VCaP (cell line): ENCODE measurements around the gene U2AF1L4.

Source experiments
- H3K27ac ChIP-seq: fragments of 450-650 bp; 2 replicates; pipeline ENCODE4 v1.5.1; 2017
- TF ChIP-seq, protein P1 (sequence below): fragments of 450-650 bp; conservative IDR thresholded peaks from 2 replicates; pipeline ENCODE4 v1.5.1; 2017; ENCODE audit warnings: mild to moderate bottlenecking, moderate library complexity

Gene U2AF1L4

GRCh38 chr19:35713904-35714495, 31.2 kb downstream of the U2AF1L4 start:
- TF ChIP-seq, protein P1, sequence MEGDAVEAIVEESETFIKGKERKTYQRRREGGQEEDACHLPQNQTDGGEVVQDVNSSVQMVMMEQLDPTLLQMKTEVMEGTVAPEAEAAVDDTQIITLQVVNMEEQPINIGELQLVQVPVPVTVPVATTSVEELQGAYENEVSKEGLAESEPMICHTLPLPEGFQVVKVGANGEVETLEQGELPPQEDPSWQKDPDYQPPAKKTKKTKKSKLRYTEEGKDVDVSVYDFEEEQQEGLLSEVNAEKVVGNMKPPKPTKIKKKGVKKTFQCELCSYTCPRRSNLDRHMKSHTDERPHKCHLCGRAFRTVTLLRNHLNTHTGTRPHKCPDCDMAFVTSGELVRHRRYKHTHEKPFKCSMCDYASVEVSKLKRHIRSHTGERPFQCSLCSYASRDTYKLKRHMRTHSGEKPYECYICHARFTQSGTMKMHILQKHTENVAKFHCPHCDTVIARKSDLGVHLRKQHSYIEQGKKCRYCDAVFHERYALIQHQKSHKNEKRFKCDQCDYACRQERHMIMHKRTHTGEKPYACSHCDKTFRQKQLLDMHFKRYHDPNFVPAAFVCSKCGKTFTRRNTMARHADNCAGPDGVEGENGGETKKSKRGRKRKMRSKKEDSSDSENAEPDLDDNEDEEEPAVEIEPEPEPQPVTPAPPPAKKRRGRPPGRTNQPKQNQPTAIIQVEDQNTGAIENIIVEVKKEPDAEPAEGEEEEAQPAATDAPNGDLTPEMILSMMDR, result no peak
- no peak overlapping the region for H3K27ac ChIP-seq

DNA sequence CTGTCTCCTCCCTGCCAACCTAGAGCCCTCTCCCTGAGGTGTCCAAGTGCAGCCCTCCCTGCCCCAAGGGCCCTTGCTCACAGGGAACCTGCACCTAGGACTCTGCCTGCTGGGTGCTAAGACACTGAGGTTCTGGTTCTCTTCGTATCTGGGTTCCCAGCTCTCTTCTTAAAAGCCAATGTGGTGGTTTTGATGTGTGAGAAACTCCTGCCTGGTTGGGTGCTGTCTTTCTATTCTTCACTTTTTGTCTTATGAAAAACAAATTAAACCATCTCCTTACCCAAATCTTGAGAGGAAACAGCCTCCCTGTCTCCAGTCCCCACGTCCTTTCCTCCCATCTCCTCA, 31.7 kb downstream of the U2AF1L4 start:
- TF ChIP-seq, protein P1, result no peak
- no peak overlapping the region for H3K27ac ChIP-seq

DNA sequence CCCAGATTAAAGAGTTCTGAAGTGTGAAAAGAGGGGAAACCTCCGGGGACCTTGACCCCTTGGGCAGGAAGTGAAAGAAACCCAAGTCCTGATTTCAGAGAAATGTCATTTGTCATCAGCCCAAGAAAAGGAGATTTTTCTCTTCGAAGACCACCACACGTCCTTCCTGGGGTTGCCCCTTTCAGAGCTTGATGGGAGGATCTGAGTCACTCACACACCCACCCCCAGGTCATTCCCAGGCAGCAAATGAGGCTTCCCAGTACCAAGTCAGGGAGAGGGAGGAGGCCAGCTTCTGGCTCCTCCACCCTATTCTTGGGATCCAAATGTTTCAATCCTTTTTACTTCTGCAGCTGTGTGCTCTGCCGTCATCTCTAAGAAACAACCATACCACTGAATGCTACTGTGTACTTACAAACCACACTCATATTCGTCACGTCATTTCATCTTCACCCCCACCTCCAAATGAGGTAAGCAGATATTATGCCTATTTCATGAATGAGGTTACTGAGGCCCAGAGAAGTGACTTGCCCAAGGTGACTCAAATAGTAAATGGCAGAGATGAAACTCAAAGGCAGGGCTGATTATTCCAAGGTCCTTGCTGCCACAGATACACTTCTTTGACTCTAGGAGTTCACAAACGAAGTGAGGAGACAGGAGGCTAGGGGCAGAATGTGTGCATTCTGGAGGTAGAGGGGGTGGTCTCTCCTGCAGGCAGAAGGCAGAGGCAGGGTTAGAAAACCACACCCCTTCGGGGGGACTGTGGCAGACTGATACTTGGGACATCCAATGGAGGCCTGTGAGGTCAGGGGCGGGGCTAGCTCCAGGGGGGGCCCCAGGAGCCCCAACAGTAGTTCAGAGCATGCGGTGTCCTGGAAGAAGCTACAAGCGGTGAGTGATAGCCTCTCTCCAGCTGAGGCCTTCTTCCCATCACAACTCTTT, 32.4 kb downstream of the U2AF1L4 start:
- H3K27ac ChIP-seq, result no peak overlapping the region
- TF ChIP-seq, protein P1, result no peak

- H3K27ac ChIP-seq, result no peak overlapping the region
- TF ChIP-seq, protein P1, result no peak
These were observed 34.2 kb downstream of the U2AF1L4 start for GRCh38 chr19:35710784-35711723.

DNA sequence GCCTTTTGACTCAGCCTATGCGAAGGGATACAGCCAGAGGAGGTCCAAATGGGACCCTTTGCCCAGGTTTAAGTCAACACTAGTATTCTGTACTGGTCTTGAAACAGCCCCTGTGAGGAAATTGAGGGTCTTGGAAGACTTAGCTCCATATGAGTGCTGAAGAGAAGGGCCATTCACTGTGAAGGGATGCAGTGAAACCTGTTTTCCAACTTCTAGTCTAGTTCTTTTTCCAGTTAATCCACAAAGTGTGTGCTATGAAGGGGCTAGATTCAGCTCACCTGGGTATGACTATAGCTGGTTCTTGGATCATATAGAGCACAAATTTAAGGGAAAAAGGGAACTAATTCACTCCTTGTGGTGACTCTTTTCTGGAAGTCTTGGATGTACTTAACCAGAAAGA, 36.8 kb downstream of the U2AF1L4 start:
- H3K27ac ChIP-seq, result no peak overlapping the region
- TF ChIP-seq, protein P1, result no peak

DNA sequence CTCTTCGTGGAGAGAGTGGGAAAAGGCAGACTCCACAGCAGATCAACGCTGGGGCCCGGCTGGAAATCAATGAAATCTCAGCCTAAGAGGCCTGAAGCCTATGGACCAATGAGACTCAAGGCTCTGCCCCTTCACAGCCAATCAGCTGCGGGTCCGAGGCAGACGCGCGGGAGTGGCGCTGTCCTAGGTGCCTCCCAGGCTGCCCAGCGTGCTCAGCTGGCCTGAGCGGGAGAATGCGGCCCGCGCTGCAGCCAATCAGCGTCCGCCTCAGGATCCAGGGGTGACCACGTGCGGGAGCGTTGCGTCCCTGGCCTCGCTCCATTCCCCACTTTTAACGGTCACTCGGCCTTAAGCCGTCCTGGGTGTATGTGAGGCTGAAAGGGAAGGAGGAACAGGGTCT, 41.0 kb downstream of the U2AF1L4 start, which contains the start of gene ZBTB32:
TSS of gene ZBTB32 (plus strand) at position 341 of the 400 bp plus-strand sequence. CDS start 10,069 bp downstream, outside the sequence.
- peak within 1 kb of the TSS; percentile 76; the same call in 1 of the 2 replicates for H3K27ac ChIP-seq
- TF ChIP-seq, protein P1, result no peak
